RWPE2 (cell line): ENCODE data around the gene ZNF254.
"Not testable (repeated sequence)": the region's sequence is repeated elsewhere in the genome, so short reads cannot be mapped to it uniquely, and the experiment has no call there.

Source experiments
- ATAC-seq: fragments of 200-7000 bp; cut with Tn5 transposase; 3 replicates; pipeline ENCODE4 v1.9.1; 2021; ENCODE audit warnings: low read depth
- DNase-seq: peaks from one replicate; pipeline ENCODE4 v3.0.0-alpha.2; 2020; ENCODE audit warnings: low spot score
- H3K27ac ChIP-seq: fragments of 450-650 bp; 2 replicates; pipeline ENCODE4 v1.5.1; 2017; ENCODE audit warnings: mild to moderate bottlenecking; ENCODE audit not compliant: poor library complexity, severe bottlenecking
- H3K27me3 ChIP-seq: fragments of 250-450 bp; sonication (Bioruptor Pico); 2 replicates; pipeline ENCODE4 v1.5.1; 2021; ENCODE audit warnings: mild to moderate bottlenecking, moderate library complexity; ENCODE audit not compliant: insufficient read depth, poor library complexity, severe bottlenecking
- H3K36me3 ChIP-seq: fragments of 250-450 bp; sonication (Bioruptor Pico); 2 replicates; pipeline ENCODE4 v1.5.1; 2020; ENCODE audit warnings: low read depth, mild to moderate bottlenecking, moderate library complexity
- H3K4me1 ChIP-seq: fragments of 250-450 bp; sonication (Bioruptor Pico); 2 replicates; pipeline ENCODE4 v1.5.1; 2021; ENCODE audit warnings: mild to moderate bottlenecking, moderate library complexity; ENCODE audit not compliant: insufficient read depth, poor library complexity, severe bottlenecking
- H3K4me3 ChIP-seq: fragments of 250-450 bp; sonication (Bioruptor Pico); 2 replicates; pipeline ENCODE4 v1.5.1; 2021; ENCODE audit warnings: mild to moderate bottlenecking, moderate library complexity; ENCODE audit not compliant: severe bottlenecking
- H3K9me3 ChIP-seq: fragments of 250-450 bp; sonication (Bioruptor Pico); 2 replicates; pipeline ENCODE4 v1.5.1; 2021; ENCODE audit warnings: mild to moderate bottlenecking, moderate library complexity; ENCODE audit not compliant: severe bottlenecking
- TF ChIP-seq, protein P1 (sequence below): fragments of 450-650 bp; IDR thresholded peaks from one replicate; pipeline ENCODE4 v1.5.1; 2017; ENCODE audit warnings: mild to moderate bottlenecking, moderate library complexity; ENCODE audit not compliant: poor library complexity, severe bottlenecking

Gene ZNF254

DNA sequence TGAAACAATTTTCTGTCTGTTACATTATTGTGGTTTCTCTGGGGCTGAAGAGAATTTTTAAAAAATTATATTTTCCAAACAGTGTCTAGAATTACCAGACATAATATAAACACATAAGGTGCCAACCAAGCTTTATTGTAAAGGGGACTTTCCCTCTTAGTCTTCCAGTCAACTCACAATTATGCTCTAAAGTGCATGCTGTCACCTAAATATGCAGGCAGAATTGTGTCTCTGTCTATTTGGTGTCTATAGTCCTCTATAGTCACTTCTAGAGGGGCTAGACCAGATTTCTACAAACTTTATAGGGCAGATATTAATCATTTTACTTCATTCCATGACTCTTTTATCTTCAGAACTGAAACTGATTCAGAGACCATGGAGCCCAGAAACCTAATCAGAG is 12.8 kb downstream of the ZNF254 start:
- Histone ChIP-seq H3K27ac (no peak overlapping the region), H3K36me3 (peaks cover 27% of the 10 kb centered on the region), H3K9me3 (peaks cover 5% of the 10 kb centered on the region), H3K27me3 (no peaks in the 10 kb centered on the region), H3K4me3 (no peak overlapping the region), H3K4me1 (no peaks in the 10 kb centered on the region)
- ATAC-seq: no peak
- TF ChIP-seq, protein P1, sequence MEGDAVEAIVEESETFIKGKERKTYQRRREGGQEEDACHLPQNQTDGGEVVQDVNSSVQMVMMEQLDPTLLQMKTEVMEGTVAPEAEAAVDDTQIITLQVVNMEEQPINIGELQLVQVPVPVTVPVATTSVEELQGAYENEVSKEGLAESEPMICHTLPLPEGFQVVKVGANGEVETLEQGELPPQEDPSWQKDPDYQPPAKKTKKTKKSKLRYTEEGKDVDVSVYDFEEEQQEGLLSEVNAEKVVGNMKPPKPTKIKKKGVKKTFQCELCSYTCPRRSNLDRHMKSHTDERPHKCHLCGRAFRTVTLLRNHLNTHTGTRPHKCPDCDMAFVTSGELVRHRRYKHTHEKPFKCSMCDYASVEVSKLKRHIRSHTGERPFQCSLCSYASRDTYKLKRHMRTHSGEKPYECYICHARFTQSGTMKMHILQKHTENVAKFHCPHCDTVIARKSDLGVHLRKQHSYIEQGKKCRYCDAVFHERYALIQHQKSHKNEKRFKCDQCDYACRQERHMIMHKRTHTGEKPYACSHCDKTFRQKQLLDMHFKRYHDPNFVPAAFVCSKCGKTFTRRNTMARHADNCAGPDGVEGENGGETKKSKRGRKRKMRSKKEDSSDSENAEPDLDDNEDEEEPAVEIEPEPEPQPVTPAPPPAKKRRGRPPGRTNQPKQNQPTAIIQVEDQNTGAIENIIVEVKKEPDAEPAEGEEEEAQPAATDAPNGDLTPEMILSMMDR: no peak
- no peak for DNase-seq

DNA sequence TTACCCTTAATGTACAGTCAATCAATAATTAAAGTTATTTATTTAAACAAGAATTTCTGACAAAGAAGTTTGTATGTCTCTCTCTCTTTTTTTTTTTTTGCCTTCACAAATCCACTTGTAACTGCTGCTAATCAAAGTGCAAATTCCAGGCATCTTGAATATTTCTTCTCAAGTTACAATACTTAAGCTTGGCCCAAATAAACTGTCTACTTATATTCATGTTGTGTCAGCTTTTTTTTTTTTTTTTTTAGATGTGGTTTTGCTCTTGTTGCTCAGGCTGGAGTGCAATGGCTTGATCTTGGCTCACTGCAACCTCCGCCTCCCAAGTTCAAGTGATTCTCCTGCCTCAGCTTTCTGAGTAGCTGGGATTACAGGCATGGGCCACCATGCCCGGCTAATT is 13.6 kb downstream of the ZNF254 start:
- H3K36me3 ChIP-seq: peaks cover 22% of the 10 kb centered on the region
- not testable (repeated sequence) for H3K4me3 ChIP-seq, H3K9me3 ChIP-seq, H3K27ac ChIP-seq, ATAC-seq, DNase-seq, H3K4me1 ChIP-seq, H3K27me3 ChIP-seq

DNA sequence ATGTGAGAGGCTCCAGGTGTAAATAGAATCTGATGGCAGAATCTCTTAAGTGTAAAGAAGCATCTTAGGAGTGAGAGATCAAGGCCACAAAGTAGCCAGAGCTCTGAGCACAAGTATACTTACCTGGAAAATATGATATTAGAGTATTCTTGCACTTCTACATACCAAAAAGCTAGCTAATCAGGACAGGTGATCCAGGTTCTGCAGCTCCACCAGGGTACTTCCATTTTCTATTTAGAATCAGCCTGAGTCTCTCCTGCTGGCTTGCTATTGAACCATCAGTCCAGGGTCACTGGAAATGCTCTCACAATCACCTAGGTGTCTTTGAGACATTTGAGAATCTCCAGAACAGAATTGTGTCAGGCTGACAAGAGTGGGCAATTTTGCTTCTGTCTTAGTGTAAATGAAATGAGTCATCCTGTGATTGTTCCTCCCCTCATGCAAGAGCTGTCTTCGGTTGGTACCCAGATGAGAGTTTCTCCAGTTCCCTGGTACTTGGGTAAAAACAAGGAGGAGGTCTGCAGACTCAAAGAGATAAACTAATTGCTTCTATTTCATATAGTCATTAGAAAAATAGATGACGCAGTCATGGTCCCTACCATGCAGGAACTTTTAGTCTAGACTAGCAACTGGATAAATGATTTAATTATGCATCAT is 14.6 kb downstream of the ZNF254 start:
- H3K4me3 ChIP-seq: no peak overlapping the region
- H3K4me1 ChIP-seq: no peaks in the 10 kb centered on the region
- no peak for DNase-seq
- H3K9me3 ChIP-seq: no peaks in the 10 kb centered on the region
- no peaks in the 10 kb centered on the region for H3K27me3 ChIP-seq
- ATAC-seq: no peak
- TF ChIP-seq, protein P1: no peak
- no peak overlapping the region for H3K27ac ChIP-seq
- peaks cover 30% of the 10 kb centered on the region for H3K36me3 ChIP-seq

DNA sequence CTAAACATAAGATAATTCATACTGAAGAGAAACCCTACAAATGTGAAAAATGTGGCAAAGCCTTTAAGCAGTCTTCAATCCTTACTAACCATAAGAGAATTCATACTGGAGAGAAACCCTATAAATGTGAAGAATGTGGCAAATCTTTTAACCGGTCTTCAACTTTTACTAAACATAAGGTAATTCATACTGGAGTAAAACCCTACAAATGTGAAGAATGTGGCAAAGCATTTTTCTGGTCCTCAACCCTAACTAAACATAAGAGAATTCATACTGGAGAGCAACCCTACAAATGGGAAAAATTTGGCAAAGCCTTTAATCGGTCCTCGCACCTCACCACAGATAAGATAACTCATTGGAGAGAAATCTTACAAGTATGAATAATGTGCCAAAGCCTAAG is 40.6 kb downstream of the ZNF254 start:
- Histone ChIP-seq H3K9me3 (peaks cover 39% of the 10 kb centered on the region), H3K4me3 (no peak overlapping the region), H3K36me3 (peaks cover 43% of the 10 kb centered on the region), H3K27ac (no peak overlapping the region), H3K27me3 (no peaks in the 10 kb centered on the region), H3K4me1 (no peaks in the 10 kb centered on the region)
- no peak for DNase-seq
- ATAC-seq: no peak
- TF ChIP-seq, protein P1: no peak

DNA sequence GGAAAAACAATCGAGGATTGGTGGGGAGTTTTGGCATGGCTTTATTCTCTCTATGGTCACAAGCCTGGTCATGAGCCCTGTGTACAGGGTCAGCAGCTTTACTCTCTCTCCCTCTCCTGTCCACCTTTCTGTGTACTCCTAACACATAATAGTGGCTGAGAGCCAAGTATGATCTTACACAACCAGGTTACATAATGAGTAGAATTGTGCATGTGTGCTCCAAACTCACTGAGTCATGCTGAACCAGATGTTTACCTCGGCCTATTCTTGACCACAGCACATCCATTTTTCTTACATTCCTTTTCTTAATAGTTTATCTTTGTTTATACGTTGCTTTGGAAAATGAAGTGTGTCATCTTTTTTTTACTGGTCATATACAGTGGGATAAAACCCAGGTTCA is 53.1 kb downstream of the ZNF254 start:
- Histone ChIP-seq H3K4me1 (no peaks in the 10 kb centered on the region), H3K9me3 (peaks cover 9% of the 10 kb centered on the region), H3K4me3 (no peak overlapping the region), H3K27me3 (no peaks in the 10 kb centered on the region), H3K27ac (no peak overlapping the region), H3K36me3 (no peaks in the 10 kb centered on the region)
- DNase-seq (no peak), ATAC-seq (peak; percentile 40)
- TF ChIP-seq, protein P1: no peak
